HepG2 (cell line): ENCODE results near the gene DKKL1. TPM values are rescaled to one million over a fixed set of nuclear protein-coding genes. Genes with fewer than 3 reads are reported as not detected.

Source experiments
- BCL3 ChIP-seq: sonication (generic); formaldehyde crosslinking; IDR thresholded peaks from 2 replicates; pipeline ENCODE4 v1.5.1; 2020; ENCODE audit warnings: mild to moderate bottlenecking, missing genetic modification reagents, moderate library complexity
- ETV6 ChIP-seq: sonication (generic); formaldehyde crosslinking; conservative IDR thresholded peaks from 2 replicates; pipeline ENCODE4 v1.4.0; 2020; ENCODE audit warnings: missing genetic modification reagents
- GTF3A ChIP-seq: sonication (generic); formaldehyde crosslinking; conservative IDR thresholded peaks from 2 replicates; pipeline ENCODE4 v1.4.0; 2020; ENCODE audit warnings: mild to moderate bottlenecking, missing genetic modification reagents
- HHEX ChIP-seq: IDR thresholded peaks from 2 replicates; pipeline ENCODE4 v1.6.1; 2016; ENCODE audit warnings: control low read depth
- IRX3 ChIP-seq: sonication (generic); formaldehyde crosslinking; IDR thresholded peaks from 2 replicates; pipeline ENCODE4 v1.8.1; 2023; ENCODE audit warnings: mild to moderate bottlenecking, low read depth, missing genetic modification reagents, borderline replicate concordance
- ISL2 ChIP-seq: sonication (generic); formaldehyde crosslinking; IDR thresholded peaks from 2 replicates; pipeline ENCODE4 v1.5.0; 2020; ENCODE audit warnings: missing genetic modification reagents
- NFE2L2 ChIP-seq: fragments of 150-350 bp; IDR thresholded peaks from 2 replicates; pipeline ENCODE4 v1.6.1; 2014; ENCODE audit warnings: low read length
- NFIB ChIP-seq: sonication (generic); formaldehyde crosslinking; IDR thresholded peaks from 2 replicates; pipeline ENCODE4 v1.9.0; 2021; ENCODE audit warnings: missing genetic modification reagents, mild to moderate bottlenecking, borderline replicate concordance
- PHF5A ChIP-seq: IDR thresholded peaks from one replicate; pipeline ENCODE4 v1.6.1; 2018; ENCODE audit warnings: low read depth, missing genetic modification reagents; ENCODE audit not compliant: unreplicated experiment
- TAF1 ChIP-seq: sonication (generic); formaldehyde crosslinking; IDR thresholded peaks from 2 replicates; pipeline ENCODE4 v1.4.0; 2020; ENCODE audit warnings: missing genetic modification reagents
- TEAD2 ChIP-seq: sonication (generic); formaldehyde crosslinking; IDR thresholded peaks from 2 replicates; pipeline ENCODE4 v1.9.0; 2021; ENCODE audit warnings: missing genetic modification reagents
- THAP7 ChIP-seq: sonication (generic); formaldehyde crosslinking; IDR thresholded peaks from 2 replicates; pipeline ENCODE4 v1.8.1; 2023; ENCODE audit warnings: mild to moderate bottlenecking, missing genetic modification reagents
- U2AF2 ChIP-seq: fragments of 200-400 bp; formaldehyde crosslinking; IDR thresholded peaks from 2 replicates; pipeline ENCODE4 v1.6.1; 2017; ENCODE audit warnings: low read depth, mild to moderate bottlenecking, low read length
- ZNF704 ChIP-seq: sonication (generic); formaldehyde crosslinking; IDR thresholded peaks from 2 replicates; pipeline ENCODE4 v1.8.1; 2023; ENCODE audit warnings: mild to moderate bottlenecking, inconsistent platforms, moderate library complexity, missing genetic modification reagents, borderline replicate concordance
- ZNF776 ChIP-seq: sonication (generic); formaldehyde crosslinking; IDR thresholded peaks from 2 replicates; pipeline ENCODE4 v1.4.0; 2020; ENCODE audit warnings: mild to moderate bottlenecking, missing genetic modification reagents
- ZNF816 ChIP-seq: sonication (generic); formaldehyde crosslinking; IDR thresholded peaks from 2 replicates; pipeline ENCODE4 v1.8.0; 2022; ENCODE audit warnings: missing genetic modification reagents, mild to moderate bottlenecking, borderline replicate concordance
- ZNF850 ChIP-seq: sonication (generic); formaldehyde crosslinking; conservative IDR thresholded peaks from 2 replicates; pipeline ENCODE4 v1.9.0; 2021; ENCODE audit warnings: mild to moderate bottlenecking, missing genetic modification reagents
- polyA plus RNA-seq, 8 experiments: library from polyadenylated mRNA; depleted of rRNA in 3 of 8; stranded (reverse) in 7 of 8; unstranded in 1 of 8; fragments of >200 nt; fragmentation: Illumina TruSeq in 4 of 8; extraction: Trizol in 4 of 8; gene quantifications; 2 replicates each; pipeline versions ENCODE4 v1.2.1 to v1.2.3, GENCODE V29; 2011 to 2016; ENCODE audit warnings: low read depth in 4 of 8, missing spikeins in 1 of 8, mixed read lengths in 1 of 8; ENCODE audit not compliant: insufficient read depth in 1 of 8
- total RNA-seq, 5 experiments: library from RNA; depleted of rRNA; stranded (reverse); fragments of >200 nt; fragmentation: Illumina TruSeq; extraction: Trizol; gene quantifications; 2 replicates each; pipeline ENCODE4 v1.2.3, GENCODE V29; 2016; ENCODE audit warnings: low read depth in 1 of 5
- TF ChIP-seq, protein P1 (sequence below): sonication (generic); formaldehyde crosslinking; IDR thresholded peaks from 2 replicates; pipeline ENCODE4 v1.5.0; 2020; ENCODE audit warnings: missing genetic modification reagents, mild to moderate bottlenecking, borderline replicate concordance
- TF ChIP-seq, protein P2 (sequence below): sonication (generic); formaldehyde crosslinking; IDR thresholded peaks from 2 replicates; pipeline ENCODE4 v1.8.1; 2023; ENCODE audit warnings: mild to moderate bottlenecking, moderate library complexity, missing genetic modification reagents

The DKKL1 gene
- total and polyA plus RNA-seq, 2 of the 13 experiments (the other 11 are each of a cell fraction or from before 2014, with no cell fraction given): 0.30 to 0.31 TPM

GRCh38 chr19:49363268-49364082 lies at the start of gene DKKL1 (continued):
- TF ChIP-seq, protein P1, sequence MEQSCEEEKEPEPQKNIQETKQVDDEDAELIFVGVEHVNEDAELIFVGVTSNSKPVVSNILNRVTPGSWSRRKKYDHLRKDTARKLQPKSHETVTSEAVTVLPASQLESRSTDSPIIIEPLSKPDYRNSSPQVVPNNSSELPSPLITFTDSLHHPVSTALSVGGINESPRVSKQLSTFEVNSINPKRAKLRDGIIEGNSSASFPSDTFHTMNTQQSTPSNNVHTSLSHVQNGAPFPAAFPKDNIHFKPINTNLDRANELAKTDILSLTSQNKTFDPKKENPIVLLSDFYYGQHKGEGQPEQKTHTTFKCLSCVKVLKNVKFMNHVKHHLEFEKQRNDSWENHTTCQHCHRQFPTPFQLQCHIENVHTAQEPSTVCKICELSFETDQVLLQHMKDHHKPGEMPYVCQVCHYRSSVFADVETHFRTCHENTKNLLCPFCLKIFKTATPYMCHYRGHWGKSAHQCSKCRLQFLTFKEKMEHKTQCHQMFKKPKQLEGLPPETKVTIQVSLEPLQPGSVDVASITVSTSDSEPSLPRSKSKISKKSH (CRISPR knock-in tag): 0 out of 2 replicates have a peak, but pooled peaks have one; percentile 69
- no peak for TF ChIP-seq NFIB (CRISPR knock-in tag)
- no peak for TF ChIP-seq ZNF850 (CRISPR knock-in tag)
- TF ChIP-seq TEAD2 (CRISPR knock-in tag): no peak
- no peak for TF ChIP-seq PHF5A (CRISPR knock-in tag)
- TF ChIP-seq, protein P2, sequence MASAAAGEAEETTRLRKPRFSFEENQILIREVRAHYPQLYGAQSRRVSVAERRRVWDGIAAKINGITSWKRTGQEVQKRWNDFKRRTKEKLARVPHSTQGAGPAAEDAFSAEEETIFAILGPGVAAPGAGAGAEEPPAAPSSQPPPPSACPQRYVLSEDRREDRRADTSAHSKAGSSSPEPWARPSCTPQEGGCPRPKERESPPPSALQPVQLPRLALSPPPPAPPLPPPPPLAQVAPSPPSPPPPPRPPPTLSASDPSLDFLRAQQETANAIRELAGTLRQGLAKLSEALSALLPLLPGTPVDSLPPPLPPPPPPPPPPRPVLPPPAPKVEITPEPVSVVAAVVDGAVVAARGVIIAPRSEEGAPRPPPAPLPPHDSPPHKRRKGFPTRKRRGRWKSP (CRISPR knock-in tag): no peak
- TF ChIP-seq U2AF2: no peak
- TF ChIP-seq ZNF776: no peak
- TF ChIP-seq GTF3A (CRISPR knock-in tag): no peak
- no peak for TF ChIP-seq ZNF704 (CRISPR knock-in tag)
- no peak for TF ChIP-seq HHEX (CRISPR knock-in tag)
- no peak for TF ChIP-seq ZNF816
- no peak for TF ChIP-seq ETV6 (CRISPR knock-in tag)
- TF ChIP-seq BCL3: peak; percentile 28; the same call in 1 of the 2 replicates
- no peak for TF ChIP-seq THAP7
- 0 out of 2 replicates have a peak, but pooled peaks have one; percentile 11 for TF ChIP-seq ISL2 (CRISPR knock-in tag)
- no peak for TF ChIP-seq NFE2L2
- no peak for TF ChIP-seq IRX3
- TF ChIP-seq TAF1 (CRISPR knock-in tag): no peak
